Endothelial cell of umbilical vein (primary cell): ENCODE data around the gene VCL. TPM values are rescaled to one million over a fixed set of nuclear protein-coding genes. Genes with fewer than 3 reads are reported as not detected.

Experiments
- BruUV-seq: library from RNA; stranded (reverse); fragments of 400-500 nt; replicated peaks from 2 replicates; lab custom pipeline; 2021; lab: Mats Ljungman, UMichigan
- CTCF ChIA-PET: fragments of 300-600, 350-600 bp; sonication (Branson Sonifier 250); formaldehyde crosslinking; loops from one replicate; lab custom pipeline; 2021; ENCODE audit warnings: antibody characterized with exemption, inconsistent platforms; lab: Charles Lee
- POLR2A ChIA-PET: fragments of 300-600, 350-600 bp; sonication (Branson Sonifier 250); formaldehyde crosslinking; loops from one replicate; lab custom pipeline; 2021; ENCODE audit warnings: antibody characterized with exemption, inconsistent platforms; lab: Charles Lee
- DNase-seq: peaks from one replicate; pipeline ENCODE4 v3.0.0-alpha.2; 2011; ENCODE audit warnings: low read depth, low spot score
- FAIRE-seq: peaks from 2 replicates; lab custom pipeline; 2011; peaks lifted over from hg19 to GRCh38; lab: Jason Lieb, UNC
- H2AFZ ChIP-seq: 2 replicates; pipeline ENCODE4 v1.6.0; 2012; ENCODE audit warnings: low read depth, low read length, control low read depth, inconsistent platforms
- H3K27ac ChIP-seq: 2 replicates; pipeline ENCODE4 v1.5.1; 2011; ENCODE audit warnings: low read depth, mild to moderate bottlenecking, control low read depth, low read length, moderate library complexity; ENCODE audit not compliant: insufficient read depth
- H3K27me3 ChIP-seq, 2 experiments: 2 replicates each; pipeline versions ENCODE4 v1.6.0 to v1.6.1; 2011; ENCODE audit warnings: low read length in 2 of 2, mixed read lengths in 1 of 2; ENCODE audit not compliant: control insufficient read depth in 2 of 2, insufficient read depth in 2 of 2
- H3K36me3 ChIP-seq, 2 experiments: 2 replicates in 1 of 2; 3 replicates in 1 of 2; pipeline ENCODE4 v1.5.1; 2011; ENCODE audit warnings: low read length in 2 of 2, mild to moderate bottlenecking in 1 of 2, moderate library complexity in 1 of 2; ENCODE audit not compliant: control insufficient read depth in 2 of 2, insufficient read depth in 2 of 2; ENCODE audit errors: extremely low read depth in 1 of 2
- H3K4me1 ChIP-seq: 3 replicates; pipeline ENCODE4 v1.5.1; 2011; ENCODE audit warnings: mild to moderate bottlenecking, low read length; ENCODE audit not compliant: control insufficient read depth, insufficient read depth; ENCODE audit errors: extremely low read depth
- H3K4me2 ChIP-seq: 2 replicates; pipeline ENCODE4 v1.6.1; 2011; ENCODE audit warnings: low read length, control low read depth, mixed read lengths; ENCODE audit not compliant: insufficient read depth
- H3K4me3 ChIP-seq, 3 experiments: fragments of 200-600 bp in 1 of 3; sonication (generic), shearing (Covaris generic) in 1 of 3; replicated peaks in 1 of 3; 2 replicates each; pipeline ENCODE4 v1.5.1; 2011 to 2016; ENCODE audit warnings: control low read depth in 3 of 3, low read length in 3 of 3, mild to moderate bottlenecking in 2 of 3, inconsistent platforms in 1 of 3, low read depth in 1 of 3, moderate library complexity in 1 of 3; ENCODE audit not compliant: insufficient read depth in 1 of 3
- H3K79me2 ChIP-seq: 2 replicates; pipeline ENCODE4 v1.6.0; 2012; ENCODE audit warnings: low read length, inconsistent platforms; ENCODE audit not compliant: control insufficient read depth, insufficient read depth
- H3K9ac ChIP-seq: replicated peaks from 2 replicates; pipeline ENCODE3; 2011; ENCODE audit warnings: low read length, control low read depth; ENCODE audit not compliant: insufficient read depth; ENCODE audit errors: extremely low read depth
- H3K9me1 ChIP-seq: replicated peaks from 3 replicates; pipeline ENCODE4 v1.6.0; 2011; ENCODE audit warnings: mild to moderate bottlenecking, low read length; ENCODE audit not compliant: control insufficient read depth, insufficient read depth; ENCODE audit errors: extremely low read depth
- H3K9me3 ChIP-seq: replicated peaks from 2 replicates; pipeline ENCODE4 v1.5.1; 2012; ENCODE audit warnings: low read length, inconsistent platforms; ENCODE audit not compliant: control insufficient read depth, insufficient read depth
- H4K20me1 ChIP-seq: replicated peaks from 2 replicates; pipeline ENCODE3; 2011; ENCODE audit warnings: mild to moderate bottlenecking, low read length; ENCODE audit not compliant: control insufficient read depth, insufficient read depth; ENCODE audit errors: extremely low read depth
- EZH2 ChIP-seq: IDR thresholded peaks from 2 replicates; pipeline ENCODE4 v1.6.1; 2012; ENCODE audit warnings: borderline replicate concordance, low read depth, mild to moderate bottlenecking, moderate library complexity, low read length, inconsistent platforms; ENCODE audit not compliant: severe bottlenecking
- FOS ChIP-seq: IDR thresholded peaks from 2 replicates; pipeline ENCODE4 v1.6.1; 2011; ENCODE audit warnings: mild to moderate bottlenecking, low read length, moderate library complexity, borderline replicate concordance; ENCODE audit not compliant: insufficient read depth
- GATA2 ChIP-seq: IDR thresholded peaks from 2 replicates; pipeline ENCODE4 v1.7.0; 2011; ENCODE audit warnings: low read depth, mild to moderate bottlenecking, moderate library complexity, mixed read lengths, low read length; ENCODE audit not compliant: insufficient read length, insufficient read depth
- JUN ChIP-seq: IDR thresholded peaks from 2 replicates; pipeline ENCODE4 v1.6.1; 2011; ENCODE audit warnings: borderline replicate concordance, low read depth; ENCODE audit not compliant: insufficient read length, insufficient read depth
- MAX ChIP-seq: IDR thresholded peaks from 2 replicates; pipeline ENCODE4 v1.6.1; 2011; ENCODE audit not compliant: insufficient read depth, insufficient read length
- MYC ChIP-seq: IDR thresholded peaks from one replicate; pipeline ENCODE4 v1.6.1; 2011; ENCODE audit warnings: mild to moderate bottlenecking, low read depth, low read length
- POLR2A ChIP-seq: IDR thresholded peaks from 2 replicates; pipeline ENCODE4 v1.6.1; 2012; ENCODE audit warnings: low read depth, mild to moderate bottlenecking, control low read depth, low read length
- POLR2AphosphoS5 ChIP-seq: IDR thresholded peaks from 2 replicates; pipeline ENCODE4 v1.6.1; 2012; ENCODE audit warnings: low read depth, mild to moderate bottlenecking, control low read depth, low read length, moderate library complexity; ENCODE audit not compliant: insufficient read depth
- dilution Hi-C: fragments of 300-500 bp; cut with MboI; formaldehyde crosslinking; loops from one replicate; pipeline ENCODE4 v1.15.0; 2019; ENCODE audit warnings: low sequenced_read_pairs; ENCODE audit not compliant: extremely low pct_ligation_motif_present
- intact Hi-C: fragments of 100-400 bp; cut with micrococcal nuclease; formaldehyde crosslinking; loops from one replicate; pipeline ENCODE4 v1.10.0; 2022
- polyA plus RNA-seq, 4 experiments: library from polyadenylated mRNA; depleted of rRNA in 3 of 4; stranded (reverse) in 3 of 4; unstranded in 1 of 4; fragments of >200 nt; gene quantifications; 2 replicates each; pipeline versions ENCODE4 v1.2.1 to v1.2.3, GENCODE V29; 2011 to 2012; ENCODE audit warnings: missing spikeins in 1 of 4
- total RNA-seq: library from RNA; stranded (reverse); gene quantifications from 2 replicates; pipeline ENCODE4 v1.2.3, GENCODE V29; 2021
- TF ChIP-seq, protein P1 (sequence below), 2 donors: IDR thresholded peaks; 1 replicate in 1 of 2; 2 replicates in 1 of 2; pipeline ENCODE4 v1.5.1; 2011; ENCODE audit warnings: low read length in 2 of 2, mild to moderate bottlenecking in 2 of 2, moderate library complexity in 2 of 2, control low read depth in 1 of 2, inconsistent platforms in 1 of 2, low read depth in 1 of 2; ENCODE audit not compliant: insufficient read depth in 1 of 2; ENCODE audit errors: extremely low read depth in 1 of 2

Gene VCL
- total and polyA plus RNA-seq, 2 donors (not counting 3 experiments of a cell fraction or from before 2014, with no cell fraction given): 95.4 to 231 TPM

- no peak for TF ChIP-seq FOS
- no peak for TF ChIP-seq MAX
- TF ChIP-seq POLR2AphosphoS5: no peak
- no peak for TF ChIP-seq GATA2
- TF ChIP-seq, protein P1, sequence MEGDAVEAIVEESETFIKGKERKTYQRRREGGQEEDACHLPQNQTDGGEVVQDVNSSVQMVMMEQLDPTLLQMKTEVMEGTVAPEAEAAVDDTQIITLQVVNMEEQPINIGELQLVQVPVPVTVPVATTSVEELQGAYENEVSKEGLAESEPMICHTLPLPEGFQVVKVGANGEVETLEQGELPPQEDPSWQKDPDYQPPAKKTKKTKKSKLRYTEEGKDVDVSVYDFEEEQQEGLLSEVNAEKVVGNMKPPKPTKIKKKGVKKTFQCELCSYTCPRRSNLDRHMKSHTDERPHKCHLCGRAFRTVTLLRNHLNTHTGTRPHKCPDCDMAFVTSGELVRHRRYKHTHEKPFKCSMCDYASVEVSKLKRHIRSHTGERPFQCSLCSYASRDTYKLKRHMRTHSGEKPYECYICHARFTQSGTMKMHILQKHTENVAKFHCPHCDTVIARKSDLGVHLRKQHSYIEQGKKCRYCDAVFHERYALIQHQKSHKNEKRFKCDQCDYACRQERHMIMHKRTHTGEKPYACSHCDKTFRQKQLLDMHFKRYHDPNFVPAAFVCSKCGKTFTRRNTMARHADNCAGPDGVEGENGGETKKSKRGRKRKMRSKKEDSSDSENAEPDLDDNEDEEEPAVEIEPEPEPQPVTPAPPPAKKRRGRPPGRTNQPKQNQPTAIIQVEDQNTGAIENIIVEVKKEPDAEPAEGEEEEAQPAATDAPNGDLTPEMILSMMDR (IDR thresholded peaks at IDR 0.05; ENCODE audit: extremely low read depth in 1 of 2, insufficient read depth in 1 of 2, low read depth in 1 of 2, low read length in 2 of 2): no peak
- no peak for TF ChIP-seq POLR2A
- no peak for TF ChIP-seq JUN
- no peak for TF ChIP-seq EZH2
- no peak for TF ChIP-seq MYC
- no peaks in the 10 kb centered on the region for H3K9me3 ChIP-seq
- dilution Hi-C loops (no loop called here), intact Hi-C loops (no loop called here)
- no peak for DNase-seq
- no peak overlapping the region for H3K4me2 ChIP-seq
- BruUV-seq: no TSS peak
- peaks cover 0 to 9% of the 10 kb centered on the region in 2 experiments for H3K36me3 ChIP-seq
- FAIRE-seq: peak; percentile 8
- H3K27me3 ChIP-seq: no peaks in the 10 kb centered on the region
- no peaks in the 10 kb centered on the region for H3K9me1 ChIP-seq
- no peak overlapping the region for H3K9ac ChIP-seq
- POLR2A ChIA-PET: no interaction called here
- CTCF ChIA-PET: interaction anchor here (0.6 to 6.0 kb wide), 6 partner anchors 8 to 31 kb away, joined by 3 to 32 read pairs (median 6); no protein-coding TSS in a partner anchor
- H3K4me3 ChIP-seq: no peak overlapping the region
- no peak overlapping the region for H3K27ac ChIP-seq
- H3K79me2 ChIP-seq: peaks cover 95% of the 10 kb centered on the region
- no peaks in the 10 kb centered on the region for H4K20me1 ChIP-seq
- no peak overlapping the region for H2AFZ ChIP-seq
- H3K4me1 ChIP-seq: no peaks in the 10 kb centered on the region
These were observed 52.0 kb downstream of the VCL start for GRCh38 chr10:74049955-74050354.
